ENCODE measurements around the gene SPDYA.

SPDYA gene

DNA sequence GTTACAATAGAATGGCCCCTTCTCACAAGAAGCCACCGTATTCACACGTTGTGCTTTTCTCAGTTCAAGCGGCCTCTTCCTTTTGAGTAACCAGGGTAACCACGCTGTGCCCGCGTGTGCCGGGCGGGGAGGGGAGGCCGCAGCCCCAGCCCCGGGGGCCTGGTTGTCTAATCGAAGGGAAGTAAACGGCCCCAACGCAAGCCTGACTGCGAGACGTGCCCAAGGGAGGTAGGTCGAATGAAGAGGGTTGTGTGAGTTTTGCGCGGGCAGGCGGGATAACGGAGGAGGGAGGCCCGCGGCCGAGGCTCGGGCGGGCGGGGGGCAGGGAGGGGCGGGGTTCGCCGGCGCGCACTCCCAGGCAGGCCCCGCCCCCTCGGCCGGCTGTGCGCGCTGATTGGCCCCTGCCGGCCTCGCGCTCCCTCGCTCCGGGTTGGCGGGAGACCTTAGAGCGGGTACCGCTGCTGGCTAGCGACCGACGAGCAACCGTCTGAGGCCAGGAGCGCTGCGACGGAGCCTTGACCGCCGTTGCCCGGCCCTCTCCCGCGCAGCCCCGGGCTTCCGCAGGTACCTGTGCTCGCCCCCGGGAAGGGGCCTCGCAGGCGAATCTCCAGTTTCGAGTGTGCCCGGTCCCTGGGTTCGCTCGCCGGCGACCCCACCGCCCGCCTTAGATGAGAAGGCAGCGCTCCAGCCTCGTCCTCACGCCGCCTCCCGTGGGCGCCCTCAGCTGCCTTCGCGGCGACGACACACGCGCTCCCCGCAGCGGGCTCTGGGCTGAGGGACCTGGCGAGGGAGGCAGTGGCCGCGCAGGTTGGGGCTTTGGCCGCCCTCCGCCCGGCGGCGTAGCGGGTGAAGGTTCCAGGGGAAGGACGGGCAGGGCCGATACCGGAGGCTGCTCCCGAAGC is at the start of gene SPDYA:
TSS of gene SPDYA (plus strand) at position 451 of the 902 bp plus-strand sequence. CDS start 5,181 bp downstream, outside the sequence.
- no peaks in the 10 kb centered on the region for H3K9me2 ChIP-seq (replicated peaks; ENCODE audit: control insufficient read depth, low read length)
- no peak within 1 kb of the TSS; the same call in 1 of the 2 replicates for H3K27ac ChIP-seq (ENCODE audit: low read depth, low read length)
- peak within 1 kb of the TSS; percentile 76 for H3K4me2 ChIP-seq (ENCODE audit: low read length)
- no peaks in the 10 kb centered on the region for H3K9me3 ChIP-seq (ENCODE audit: control insufficient read depth, insufficient read depth, low read length)
- no peaks in the 10 kb centered on the region for H3K79me2 ChIP-seq (ENCODE audit: control insufficient read depth, low read length)
- H3F3A ChIP-seq (ENCODE audit: control insufficient read depth, insufficient read depth): peaks cover 16% of the 10 kb centered on the region
- no peak for TF ChIP-seq EZH2phosphoT487 (IDR thresholded peaks at IDR 0.05; ENCODE audit: borderline replicate concordance, low read length)
- TF ChIP-seq, protein P1, sequence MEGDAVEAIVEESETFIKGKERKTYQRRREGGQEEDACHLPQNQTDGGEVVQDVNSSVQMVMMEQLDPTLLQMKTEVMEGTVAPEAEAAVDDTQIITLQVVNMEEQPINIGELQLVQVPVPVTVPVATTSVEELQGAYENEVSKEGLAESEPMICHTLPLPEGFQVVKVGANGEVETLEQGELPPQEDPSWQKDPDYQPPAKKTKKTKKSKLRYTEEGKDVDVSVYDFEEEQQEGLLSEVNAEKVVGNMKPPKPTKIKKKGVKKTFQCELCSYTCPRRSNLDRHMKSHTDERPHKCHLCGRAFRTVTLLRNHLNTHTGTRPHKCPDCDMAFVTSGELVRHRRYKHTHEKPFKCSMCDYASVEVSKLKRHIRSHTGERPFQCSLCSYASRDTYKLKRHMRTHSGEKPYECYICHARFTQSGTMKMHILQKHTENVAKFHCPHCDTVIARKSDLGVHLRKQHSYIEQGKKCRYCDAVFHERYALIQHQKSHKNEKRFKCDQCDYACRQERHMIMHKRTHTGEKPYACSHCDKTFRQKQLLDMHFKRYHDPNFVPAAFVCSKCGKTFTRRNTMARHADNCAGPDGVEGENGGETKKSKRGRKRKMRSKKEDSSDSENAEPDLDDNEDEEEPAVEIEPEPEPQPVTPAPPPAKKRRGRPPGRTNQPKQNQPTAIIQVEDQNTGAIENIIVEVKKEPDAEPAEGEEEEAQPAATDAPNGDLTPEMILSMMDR (IDR thresholded peaks at IDR 0.05; ENCODE audit: low read depth, low read length, poor library complexity, severe bottlenecking): no peak
- H3K4me1 ChIP-seq (ENCODE audit: control insufficient read depth, low read length): peaks cover 14% of the 10 kb centered on the region
- no peaks in the 10 kb centered on the region for H3K36me3 ChIP-seq (ENCODE audit: control insufficient read depth, low read length)
- peak within 1 kb of the TSS; percentile 73 for H3K4me3 ChIP-seq (ENCODE audit: low read length)
- H3K27me3 ChIP-seq (ENCODE audit: control insufficient read depth, low read length): peaks cover under 1% of the 10 kb centered on the region
- no peaks in the 10 kb centered on the region for H4K20me1 ChIP-seq (ENCODE audit: control insufficient read depth, insufficient read depth, low read depth, low read length)

DNA sequence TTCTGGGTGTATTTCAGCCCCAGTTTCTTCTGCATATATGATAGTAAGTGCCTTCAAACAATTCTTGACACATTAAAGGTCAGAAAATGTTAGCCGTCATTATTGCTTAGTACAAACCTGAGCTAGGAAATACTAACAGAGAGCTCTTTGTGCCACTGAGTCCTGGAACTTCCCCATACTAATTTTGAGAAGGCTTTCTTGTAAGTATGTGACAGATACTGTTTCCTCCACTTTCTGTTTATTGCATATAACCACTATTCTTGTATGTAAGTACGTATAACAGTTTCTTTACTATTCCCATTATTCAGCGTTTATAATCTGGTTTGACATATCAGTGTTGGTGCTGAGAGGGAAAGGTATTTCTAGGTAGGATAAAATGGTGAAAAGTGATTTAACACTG is 49.2 kb upstream of the SPDYA start:
- Histone ChIP-seq H3K9me2 (replicated peaks; ENCODE audit: control insufficient read depth, low read length) (no peaks in the 10 kb centered on the region), H4K20me1 (ENCODE audit: control insufficient read depth, insufficient read depth, low read depth, low read length) (peaks cover 35% of the 10 kb centered on the region; the same call in 1 of the 2 replicates), H3K79me2 (ENCODE audit: control insufficient read depth, low read length) (peaks cover 100% of the 10 kb centered on the region), H3K9me3 (ENCODE audit: control insufficient read depth, insufficient read depth, low read length) (no peaks in the 10 kb centered on the region), H3K36me3 (ENCODE audit: control insufficient read depth, low read length) (peaks cover 60% of the 10 kb centered on the region), H3K27ac (ENCODE audit: low read depth, low read length) (no peak overlapping the region), H3K27me3 (ENCODE audit: control insufficient read depth, low read length) (no peaks in the 10 kb centered on the region), H3K4me3 (ENCODE audit: low read length) (no peak overlapping the region), H3K4me1 (ENCODE audit: control insufficient read depth, low read length) (peaks cover 6% of the 10 kb centered on the region), H3F3A (ENCODE audit: control insufficient read depth, insufficient read depth) (no peaks in the 10 kb centered on the region), H3K4me2 (ENCODE audit: low read length) (no peak overlapping the region)
- no peak for TF ChIP-seq EZH2phosphoT487 (IDR thresholded peaks at IDR 0.05; ENCODE audit: borderline replicate concordance, low read length)

DNA sequence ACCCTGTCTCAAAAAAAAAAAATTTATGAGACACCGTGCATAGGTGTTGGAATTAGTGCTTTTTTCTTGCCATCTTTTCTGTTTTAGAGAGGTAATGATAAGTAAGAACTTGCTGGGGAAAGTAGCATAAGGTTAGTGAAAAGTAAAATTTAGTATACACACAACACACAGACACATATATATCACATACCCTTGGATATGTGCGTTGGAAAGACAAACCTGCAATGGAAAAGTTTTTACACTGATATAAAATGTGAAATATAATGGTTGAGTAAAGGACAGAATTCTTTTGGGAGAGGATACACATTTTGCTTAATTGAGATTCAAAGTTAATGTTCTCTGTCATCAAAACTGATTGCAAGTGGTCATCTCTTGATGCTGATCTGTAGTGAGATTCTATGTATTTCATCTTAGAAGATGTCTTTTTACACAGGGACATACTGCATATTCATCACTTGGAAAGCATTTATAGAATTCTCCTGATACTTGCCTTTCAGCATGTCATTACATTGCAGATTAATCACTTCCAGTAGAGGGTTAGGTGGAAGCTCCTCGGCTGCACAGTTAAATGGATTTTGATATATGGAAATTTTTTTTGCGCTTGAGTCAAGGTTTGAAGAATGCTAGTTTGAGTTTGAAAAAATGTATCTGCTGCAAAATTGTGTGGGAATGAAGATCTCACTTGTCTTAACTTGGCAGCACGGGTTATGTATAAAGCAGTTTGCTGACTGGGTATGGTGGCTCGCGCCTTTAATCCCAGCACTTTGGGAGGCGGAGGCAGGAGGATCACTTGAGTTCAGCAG is 45.5 kb upstream of the SPDYA start:
- peaks cover 30% of the 10 kb centered on the region; the same call in 1 of the 2 replicates for H4K20me1 ChIP-seq (ENCODE audit: control insufficient read depth, insufficient read depth, low read depth, low read length)
- no peaks in the 10 kb centered on the region for H3K9me2 ChIP-seq (replicated peaks; ENCODE audit: control insufficient read depth, low read length)
- H3F3A ChIP-seq (ENCODE audit: control insufficient read depth, insufficient read depth): no peaks in the 10 kb centered on the region
- H3K9me3 ChIP-seq (ENCODE audit: control insufficient read depth, insufficient read depth, low read length): no peaks in the 10 kb centered on the region
- H3K27me3 ChIP-seq (ENCODE audit: control insufficient read depth, low read length): no peaks in the 10 kb centered on the region
- no peak overlapping the region for H3K4me2 ChIP-seq (ENCODE audit: low read length)
- no peak for TF ChIP-seq EZH2phosphoT487 (IDR thresholded peaks at IDR 0.05; ENCODE audit: borderline replicate concordance, low read length)
- TF ChIP-seq, protein P1 (IDR thresholded peaks at IDR 0.05; ENCODE audit: low read depth, low read length, poor library complexity, severe bottlenecking): no peak
- H3K4me1 ChIP-seq (ENCODE audit: control insufficient read depth, low read length): peaks cover 28% of the 10 kb centered on the region
- H3K79me2 ChIP-seq (ENCODE audit: control insufficient read depth, low read length): peaks cover 100% of the 10 kb centered on the region
- H3K4me3 ChIP-seq (ENCODE audit: low read length): no peak overlapping the region
- H3K36me3 ChIP-seq (ENCODE audit: control insufficient read depth, low read length): peaks cover 53% of the 10 kb centered on the region
- H3K27ac ChIP-seq (ENCODE audit: low read depth, low read length): no peak overlapping the region
